SU-DHL-6 (cell line): ENCODE measurements around the gene ZBTB38.

Experiments used
- H2AFZ ChIP-seq: fragments of 200-600 bp; sonication (generic); 2 replicates; pipeline ENCODE4 v1.6.1; 2014; ENCODE audit warnings: low read depth, mild to moderate bottlenecking, moderate library complexity, mixed read lengths, antibody characterized with exemption, low read length; ENCODE audit not compliant: severe bottlenecking
- H3F3A ChIP-seq: fragments of 200-600 bp; shearing (Covaris generic); 2 replicates; pipeline ENCODE4 v1.6.0; 2016; ENCODE audit warnings: antibody characterized with exemption, mild to moderate bottlenecking; ENCODE audit not compliant: insufficient read depth
- H3K27ac ChIP-seq: fragments of 200-600 bp; sonication (generic); 2 replicates; pipeline ENCODE4 v1.5.1; 2016; ENCODE audit warnings: low read depth, mild to moderate bottlenecking, low read length, moderate library complexity, mixed read lengths
- H3K27me3 ChIP-seq: fragments of 200-600 bp; sonication (generic), shearing (Covaris generic); 2 replicates; pipeline ENCODE4 v1.6.0; 2014; ENCODE audit warnings: mild to moderate bottlenecking, low read length
- H3K36me3 ChIP-seq: fragments of 200-600 bp; sonication (generic); 2 replicates; pipeline ENCODE4 v1.6.1; 2014; ENCODE audit warnings: mild to moderate bottlenecking, low read length, mixed read lengths
- H3K4me2 ChIP-seq: fragments of 300-600, 200-600 bp; shearing (Covaris generic), sonication (generic); 2 replicates; pipeline ENCODE4 v1.6.0; 2014; ENCODE audit warnings: low read length, low read depth, mild to moderate bottlenecking; ENCODE audit not compliant: poor library complexity, severe bottlenecking
- H3K4me3 ChIP-seq: fragments of 200-600 bp; sonication (generic); 2 replicates; pipeline ENCODE4 v1.5.1; 2014; ENCODE audit warnings: antibody characterized with exemption, low read length, mild to moderate bottlenecking, mixed read lengths; ENCODE audit not compliant: insufficient read depth, poor library complexity, severe bottlenecking
- H3K79me2 ChIP-seq: fragments of 200-600 bp; sonication (generic); 2 replicates; pipeline ENCODE4 v1.6.1; 2014; ENCODE audit warnings: mild to moderate bottlenecking, low read length, moderate library complexity; ENCODE audit not compliant: insufficient read depth
- H3K9ac ChIP-seq: fragments of 200-600 bp; sonication (generic); 2 replicates; pipeline ENCODE4 v1.7.0; 2014; ENCODE audit warnings: mild to moderate bottlenecking, low read length
- H3K9me2 ChIP-seq: fragments of 200-600 bp; sonication (generic); replicated peaks from 2 replicates; pipeline ENCODE4 v1.6.1; 2014; ENCODE audit warnings: low read length; ENCODE audit not compliant: insufficient read depth
- H3K9me3 ChIP-seq: fragments of 200-600 bp; sonication (generic); 2 replicates; pipeline ENCODE4 v1.6.1; 2014; ENCODE audit warnings: low read length, mixed read lengths; ENCODE audit not compliant: insufficient read depth
- H4K20me1 ChIP-seq: fragments of 200-600 bp; sonication (generic); 2 replicates; pipeline ENCODE4 v1.6.1; 2014; ENCODE audit warnings: low read depth, mild to moderate bottlenecking, antibody characterized with exemption, low read length, moderate library complexity, mixed read lengths
- CTCF ChIP-seq: fragments of 200-600 bp; sonication (generic); IDR thresholded peaks from one replicate; pipeline ENCODE4 v1.5.1; 2017; ENCODE audit warnings: antibody characterized with exemption, mild to moderate bottlenecking, low read length, moderate library complexity; ENCODE audit not compliant: insufficient read depth, poor library complexity, severe bottlenecking
- EZH2phosphoT487 ChIP-seq: fragments of 200-600 bp; sonication (generic), shearing (Covaris generic); conservative IDR thresholded peaks from 2 replicates; pipeline ENCODE4 v1.6.1; 2018; ENCODE audit warnings: mild to moderate bottlenecking, antibody characterized with exemption, low read length, moderate library complexity, mixed read lengths

Gene ZBTB38

GRCh38 chr3:141331377-141332318 lies 36.7 kb upstream of the ZBTB38 start:
- TF ChIP-seq CTCF (no peak), EZH2phosphoT487 (no peak)
- Histone ChIP-seq H3F3A (no peaks in the 10 kb centered on the region), H3K36me3 (no peaks in the 10 kb centered on the region), H3K9ac (no peak overlapping the region), H3K79me2 (no peaks in the 10 kb centered on the region), H3K4me2 (no peak overlapping the region), H3K27me3 (no peaks in the 10 kb centered on the region), H3K4me3 (no peak overlapping the region), H2AFZ (no peak overlapping the region), H4K20me1 (no peaks in the 10 kb centered on the region), H3K27ac (no peak overlapping the region), H3K9me3 (no peaks in the 10 kb centered on the region), H3K9me2 (no peaks in the 10 kb centered on the region)

GRCh38 chr3:141332416-141332815 lies 35.9 kb upstream of the ZBTB38 start:
- Histone ChIP-seq H3K4me2 (no peak overlapping the region), H2AFZ (no peak overlapping the region), H3K4me3 (no peak overlapping the region), H3K9me3 (no peaks in the 10 kb centered on the region), H3K27ac (no peak overlapping the region), H3K36me3 (no peaks in the 10 kb centered on the region), H3F3A (no peaks in the 10 kb centered on the region), H4K20me1 (no peaks in the 10 kb centered on the region), H3K79me2 (no peaks in the 10 kb centered on the region), H3K9me2 (no peaks in the 10 kb centered on the region), H3K27me3 (no peaks in the 10 kb centered on the region), H3K9ac (no peak overlapping the region)
- TF ChIP-seq CTCF (no peak), EZH2phosphoT487 (no peak)

DNA sequence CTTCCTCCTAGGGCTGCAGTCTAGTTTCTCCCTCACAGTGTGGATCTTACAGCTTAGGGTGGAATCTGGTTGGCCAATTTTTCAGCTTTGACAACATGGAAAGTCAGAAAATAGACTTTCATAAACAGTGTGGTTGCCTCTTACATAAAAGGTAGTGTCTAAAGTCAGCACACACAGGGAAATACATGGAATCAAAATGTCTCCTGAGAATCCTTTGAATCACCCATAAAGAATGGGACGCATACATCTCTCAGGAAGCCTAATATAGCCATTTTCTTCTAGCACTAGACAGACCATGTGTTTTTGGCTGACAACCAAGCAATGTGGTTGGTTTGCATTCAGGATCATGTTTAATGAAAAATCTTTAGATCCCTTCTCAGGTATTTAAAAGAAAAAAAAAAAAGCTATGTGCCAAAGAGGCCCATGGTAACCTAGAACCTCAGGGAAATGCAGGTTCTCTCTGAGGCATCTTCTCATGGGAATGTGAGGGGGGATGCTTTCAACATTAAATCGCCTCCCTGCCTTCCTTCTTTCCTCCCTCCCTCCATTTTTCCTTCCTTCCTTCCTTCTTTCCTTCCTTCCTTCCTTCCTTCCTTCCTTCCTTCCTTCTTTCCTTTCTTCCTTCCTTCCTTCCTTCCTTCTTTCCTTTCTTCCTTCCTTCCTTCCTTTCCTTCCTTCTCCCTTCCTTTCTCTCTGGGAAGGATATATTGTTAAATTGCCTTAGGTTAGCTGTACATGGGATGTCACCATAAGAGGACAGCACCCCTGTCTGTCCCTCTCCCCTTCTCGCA lies 34.3 kb upstream of the ZBTB38 start:
- Histone ChIP-seq H3K9me2 (no peaks in the 10 kb centered on the region), H3K27me3 (no peaks in the 10 kb centered on the region), H3K9me3 (no peaks in the 10 kb centered on the region), H3K9ac (no peak overlapping the region), H2AFZ (no peak overlapping the region), H4K20me1 (no peaks in the 10 kb centered on the region), H3K36me3 (no peaks in the 10 kb centered on the region), H3K79me2 (no peaks in the 10 kb centered on the region), H3K4me3 (no peak overlapping the region), H3F3A (no peaks in the 10 kb centered on the region), H3K4me2 (no peak overlapping the region), H3K27ac (no peak overlapping the region)
- TF ChIP-seq CTCF (no peak), EZH2phosphoT487 (no peak)
